Lower lobe of right lung (tissue), 2 donors: Measurements from ENCODE around the gene SORCS2. TPM values are rescaled to one million over a fixed set of nuclear protein-coding genes. Genes with fewer than 3 reads are reported as not detected.

ENCODE experiments used
- ATAC-seq, 2 donors: fragments of 200-7000 bp; cut with Tn5 transposase; one replicate each; pipeline ENCODE4 v1.9.1; 2020 to 2022; ENCODE audit warnings: mild to moderate bottlenecking in 2 of 2, moderate library complexity in 2 of 2
- DNase-seq: peaks from one replicate; pipeline ENCODE4 v3.0.0-alpha.2; 2020
- H3K27ac ChIP-seq: fragments of 200-600 bp; one replicate; pipeline ENCODE4 v1.8.0; 2022
- H3K27me3 ChIP-seq: fragments of 200-600 bp; one replicate; pipeline ENCODE4 v1.8.0; 2022; ENCODE audit warnings: low read depth
- H3K36me3 ChIP-seq: fragments of 200-600 bp; one replicate; pipeline ENCODE4 v1.8.0; 2022; ENCODE audit warnings: mild to moderate bottlenecking
- H3K4me1 ChIP-seq: fragments of 200-600 bp; one replicate; pipeline ENCODE4 v1.8.0; 2022
- H3K4me3 ChIP-seq: fragments of 200-600 bp; one replicate; pipeline ENCODE4 v1.8.0; 2022; ENCODE audit warnings: mild to moderate bottlenecking
- H3K9me3 ChIP-seq: fragments of 200-600 bp; one replicate; pipeline ENCODE4 v1.8.0; 2022
- CTCF ChIP-seq: fragments of 200-600 bp; IDR thresholded peaks from one replicate; pipeline ENCODE4 v1.8.0; 2022; ENCODE audit warnings: antibody characterized with exemption, mild to moderate bottlenecking
- intact Hi-C: fragments of 100-400 bp; cut with DNase I; formaldehyde crosslinking; loops from one replicate; pipeline ENCODE4 v1.11.0; 2022
- total RNA-seq: library from RNA; stranded (reverse); fragmentation: NEBNext Ultra II Directional; extraction: Animal tissue kit (Norgen Biotek cat#: 25700); gene quantifications from one replicate; pipeline ENCODE4 v1.2.1, GENCODE V29; 2021
- donor health status: DM: no; HTN: yes; CAD: no; lungs with severe emphysema.

Gene SORCS2
- total RNA-seq, 1 donor from 2014 or later = 5.8 TPM

DNA sequence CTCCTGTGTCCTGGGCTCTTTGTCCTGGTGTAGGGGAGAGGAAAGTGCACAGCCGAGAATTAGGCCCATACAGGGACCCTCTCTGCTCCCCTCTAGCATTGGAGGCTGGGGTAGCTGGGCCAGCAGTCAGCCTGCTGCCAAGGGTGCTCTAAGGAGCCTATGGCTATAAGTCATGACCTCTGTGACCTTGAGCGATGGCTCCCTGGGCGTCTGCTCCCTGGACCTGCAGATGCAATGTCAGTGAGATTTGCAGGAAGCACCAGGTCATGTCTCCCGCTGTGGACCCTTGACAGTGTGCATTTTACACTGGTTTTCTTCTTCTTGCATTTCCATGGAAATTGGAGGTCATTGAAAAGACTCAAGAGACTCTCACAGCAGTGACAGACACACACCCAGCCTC is 476.5 kb downstream of the SORCS2 start:
- no peak overlapping the region for H3K4me3 ChIP-seq
- no peaks in the 10 kb centered on the region for H3K36me3 ChIP-seq
- ATAC-seq = no peak
- no peaks in the 10 kb centered on the region for H3K9me3 ChIP-seq
- H3K27me3 ChIP-seq = no peaks in the 10 kb centered on the region
- no peak for DNase-seq
- intact Hi-C loops = no loop called here
- H3K4me1 ChIP-seq = no peaks in the 10 kb centered on the region
- H3K27ac ChIP-seq = no peak overlapping the region
- TF ChIP-seq CTCF = no peak

- Histone ChIP-seq H3K4me1 (no peaks in the 10 kb centered on the region), H3K4me3 (no peak overlapping the region), H3K9me3 (no peaks in the 10 kb centered on the region), H3K27me3 (no peaks in the 10 kb centered on the region), H3K27ac (no peak overlapping the region), H3K36me3 (no peaks in the 10 kb centered on the region)
- no peak for TF ChIP-seq CTCF
- ATAC-seq (no peak), DNase-seq (no peak)
- intact Hi-C loops = no loop called here
Observed at GRCh38 chr4:7672601-7673000, 480.3 kb downstream of the SORCS2 start.

GRCh38 chr4:7673121-7673520 is 480.8 kb downstream of the SORCS2 start:
- Histone ChIP-seq H3K27ac (no peak overlapping the region), H3K9me3 (no peaks in the 10 kb centered on the region), H3K4me1 (no peaks in the 10 kb centered on the region), H3K36me3 (no peaks in the 10 kb centered on the region), H3K27me3 (no peaks in the 10 kb centered on the region), H3K4me3 (no peak overlapping the region)
- TF ChIP-seq CTCF = no peak
- DNase-seq (no peak), ATAC-seq (no peak)
- intact Hi-C loops = no loop called here

DNA sequence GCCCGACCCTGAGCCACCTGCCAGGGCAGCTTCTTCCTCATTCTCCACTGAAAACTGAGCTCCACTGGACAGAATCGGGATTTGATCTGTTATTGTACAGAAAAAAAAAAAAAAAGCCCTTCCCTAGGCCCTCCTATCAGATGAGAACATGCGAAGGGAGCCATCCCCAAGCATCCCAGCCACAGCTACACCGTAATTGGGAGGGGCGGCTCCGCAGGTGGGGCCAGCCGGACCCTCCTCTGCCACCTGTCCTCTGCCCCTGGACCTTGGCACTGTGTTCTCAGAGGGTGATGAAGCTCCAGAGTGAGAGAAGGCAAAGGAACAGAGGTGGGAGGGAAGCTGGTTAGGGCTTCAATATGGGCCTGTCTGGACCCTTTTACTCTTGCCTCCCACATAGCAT is 482.4 kb downstream of the SORCS2 start:
- no peak for TF ChIP-seq CTCF
- H3K27me3 ChIP-seq = no peaks in the 10 kb centered on the region
- no peak overlapping the region for H3K27ac ChIP-seq
- DNase-seq (no peak), ATAC-seq (no peak)
- H3K4me1 ChIP-seq = no peaks in the 10 kb centered on the region
- no peak overlapping the region for H3K4me3 ChIP-seq
- no peaks in the 10 kb centered on the region for H3K36me3 ChIP-seq
- intact Hi-C loops = no loop called here
- no peaks in the 10 kb centered on the region for H3K9me3 ChIP-seq

DNA sequence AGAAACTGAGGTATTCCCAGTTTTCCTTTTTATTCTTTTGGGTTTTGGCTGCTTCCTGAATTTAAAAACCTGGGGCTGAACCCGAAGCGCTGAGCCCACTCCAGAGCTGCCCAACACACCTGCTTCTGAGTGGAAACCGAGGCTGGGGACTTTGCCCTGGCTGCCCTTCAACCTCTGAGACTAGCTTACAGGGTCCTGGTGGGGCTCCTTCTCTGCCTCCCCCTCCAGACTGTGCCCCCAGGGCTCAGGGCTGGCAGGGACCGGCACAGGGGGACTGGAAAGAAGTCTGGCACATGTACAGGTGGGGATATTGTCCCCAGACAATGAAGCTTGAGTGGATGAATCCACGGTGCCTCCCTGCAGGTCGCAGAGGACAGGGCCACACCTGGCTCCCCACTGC is 482.8 kb downstream of the SORCS2 start:
- no peak overlapping the region for H3K4me3 ChIP-seq
- H3K27ac ChIP-seq = no peak overlapping the region
- no peaks in the 10 kb centered on the region for H3K27me3 ChIP-seq
- H3K4me1 ChIP-seq = no peaks in the 10 kb centered on the region
- intact Hi-C loops = no loop called here
- H3K36me3 ChIP-seq = no peaks in the 10 kb centered on the region
- DNase-seq (peak; percentile 24), ATAC-seq (no peak)
- no peaks in the 10 kb centered on the region for H3K9me3 ChIP-seq
- no peak for TF ChIP-seq CTCF
